H1 (cell line): ENCODE results near the gene LYRM4.

Experiments used
- ASH2L ChIP-seq: fragments of 200-600, 300-600 bp; sonication (generic); IDR thresholded peaks from one replicate; pipeline ENCODE4 v1.7.1; 2017; ENCODE audit warnings: low read length
- CHD2 ChIP-seq: IDR thresholded peaks from 2 replicates; pipeline ENCODE4 v1.6.1; 2012; ENCODE audit warnings: low read length, improper control_type of control experiment
- EZH2 ChIP-seq: fragments of 200-600 bp; sonication (generic); IDR thresholded peaks from 2 replicates; pipeline ENCODE4 v1.7.1; 2012; ENCODE audit warnings: low read depth, mild to moderate bottlenecking, moderate library complexity, low read length, inconsistent platforms; ENCODE audit not compliant: severe bottlenecking
- POLR2A ChIP-seq, 2 experiments: IDR thresholded peaks; 1 replicate in 1 of 2; 2 replicates in 1 of 2; pipeline ENCODE4 v1.6.1; 2011; ENCODE audit warnings: low read depth in 2 of 2, low read length in 2 of 2, mild to moderate bottlenecking in 2 of 2; ENCODE audit errors: control extremely low read depth in 1 of 2
- POLR2AphosphoS5 ChIP-seq: IDR thresholded peaks from 2 replicates; pipeline ENCODE4 v1.6.1; 2011; ENCODE audit warnings: low read depth, low read length
- RAD21 ChIP-seq, 2 experiments: IDR thresholded peaks in 1 of 2; conservative IDR thresholded peaks in 1 of 2; 2 replicates each; pipeline ENCODE4 v1.6.1; 2011; ENCODE audit warnings: low read depth in 2 of 2, low read length in 2 of 2, improper control_type of control experiment in 1 of 2, inconsistent platforms in 1 of 2, mild to moderate bottlenecking in 1 of 2, moderate library complexity in 1 of 2
- RFX5 ChIP-seq: IDR thresholded peaks from 2 replicates; pipeline ENCODE4 v1.6.1; 2011; ENCODE audit warnings: low read depth, low read length, improper control_type of control experiment, borderline replicate concordance
- TF ChIP-seq, protein P1 (sequence below), 3 experiments: IDR thresholded peaks; 1 replicate in 2 of 3; 2 replicates in 1 of 3; pipeline versions ENCODE4 v1.5.1 to v1.6.1; 2011; ENCODE audit warnings: low read length in 3 of 3, mild to moderate bottlenecking in 3 of 3, inconsistent platforms in 2 of 3, low read depth in 1 of 3, moderate library complexity in 1 of 3; ENCODE audit not compliant: insufficient read depth in 1 of 3; ENCODE audit errors: control extremely low read depth in 1 of 3
- TF ChIP-seq, protein P2 (sequence below): IDR thresholded peaks from 2 replicates; pipeline ENCODE4 v1.6.1; 2012; ENCODE audit warnings: inconsistent platforms

- TF ChIP-seq POLR2A (IDR thresholded peaks at IDR 0.05; ENCODE audit: control extremely low read depth in 1 of 2, low read depth in 2 of 2, low read length in 2 of 2) (no peak), RFX5 (no peak), EZH2 (no peak), CHD2 (no peak), POLR2AphosphoS5 (no peak), RAD21 (IDR thresholded peaks at IDR 0.05 in 1 of 2, conservative IDR thresholded peaks at IDR 0.05 in 1 of 2; ENCODE audit: low read depth in 2 of 2, low read length in 2 of 2) (no peak), ASH2L (no peak)
- TF ChIP-seq, protein P1, sequence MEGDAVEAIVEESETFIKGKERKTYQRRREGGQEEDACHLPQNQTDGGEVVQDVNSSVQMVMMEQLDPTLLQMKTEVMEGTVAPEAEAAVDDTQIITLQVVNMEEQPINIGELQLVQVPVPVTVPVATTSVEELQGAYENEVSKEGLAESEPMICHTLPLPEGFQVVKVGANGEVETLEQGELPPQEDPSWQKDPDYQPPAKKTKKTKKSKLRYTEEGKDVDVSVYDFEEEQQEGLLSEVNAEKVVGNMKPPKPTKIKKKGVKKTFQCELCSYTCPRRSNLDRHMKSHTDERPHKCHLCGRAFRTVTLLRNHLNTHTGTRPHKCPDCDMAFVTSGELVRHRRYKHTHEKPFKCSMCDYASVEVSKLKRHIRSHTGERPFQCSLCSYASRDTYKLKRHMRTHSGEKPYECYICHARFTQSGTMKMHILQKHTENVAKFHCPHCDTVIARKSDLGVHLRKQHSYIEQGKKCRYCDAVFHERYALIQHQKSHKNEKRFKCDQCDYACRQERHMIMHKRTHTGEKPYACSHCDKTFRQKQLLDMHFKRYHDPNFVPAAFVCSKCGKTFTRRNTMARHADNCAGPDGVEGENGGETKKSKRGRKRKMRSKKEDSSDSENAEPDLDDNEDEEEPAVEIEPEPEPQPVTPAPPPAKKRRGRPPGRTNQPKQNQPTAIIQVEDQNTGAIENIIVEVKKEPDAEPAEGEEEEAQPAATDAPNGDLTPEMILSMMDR (IDR thresholded peaks at IDR 0.05; ENCODE audit: control extremely low read depth in 1 of 3, insufficient read depth in 1 of 3, low read depth in 1 of 3, low read length in 3 of 3) = no peak
- TF ChIP-seq, protein P2, sequence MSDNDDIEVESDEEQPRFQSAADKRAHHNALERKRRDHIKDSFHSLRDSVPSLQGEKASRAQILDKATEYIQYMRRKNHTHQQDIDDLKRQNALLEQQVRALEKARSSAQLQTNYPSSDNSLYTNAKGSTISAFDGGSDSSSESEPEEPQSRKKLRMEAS = no peak
Observed at GRCh38 chr6:5287966-5288297, 27.2 kb upstream of the LYRM4 start.
